GM12891 (cell line): Measurements from ENCODE around the gene SERPINE1.

Experiments
- POLR2A ChIP-seq: IDR thresholded peaks from 2 replicates; pipeline ENCODE4 v1.6.1; 2011; ENCODE audit warnings: low read depth, low read length, control low read depth
- POLR2AphosphoS5 ChIP-seq: IDR thresholded peaks from 2 replicates; pipeline ENCODE4 v1.6.1; 2011; ENCODE audit warnings: low read depth, low read length, control low read depth
- POU2F2 ChIP-seq: IDR thresholded peaks from 2 replicates; pipeline ENCODE4 v1.6.1; 2011; ENCODE audit warnings: low read depth, mild to moderate bottlenecking, control low read depth, low read length, moderate library complexity
- SPI1 ChIP-seq: IDR thresholded peaks from 2 replicates; pipeline ENCODE4 v1.6.1; 2011; ENCODE audit warnings: low read depth, low read length, control low read depth
- TAF1 ChIP-seq: IDR thresholded peaks from 2 replicates; pipeline ENCODE4 v1.6.1; 2011; ENCODE audit warnings: low read depth, low read length, control low read depth

DNA sequence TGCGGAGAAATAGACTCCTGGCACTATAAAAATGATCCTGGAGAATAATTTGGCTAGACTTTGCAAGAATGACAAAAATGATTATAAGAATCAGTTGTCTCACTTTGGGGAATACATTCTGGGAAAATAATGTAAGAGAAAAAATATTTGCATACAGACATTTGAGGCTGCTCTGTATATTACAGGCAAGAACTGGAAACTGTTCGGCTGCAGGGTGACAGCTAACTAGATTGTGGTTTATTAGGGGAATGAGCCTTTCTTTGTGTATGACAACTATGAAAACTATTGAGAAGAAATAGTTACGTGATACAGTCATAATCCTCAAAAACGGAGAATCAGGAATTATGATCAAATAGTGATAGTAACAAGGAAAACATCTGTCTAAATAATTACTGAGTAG, 33.0 kb upstream of the SERPINE1 start:
- no peak for TF ChIP-seq POLR2A
- no peak for TF ChIP-seq POLR2AphosphoS5
- no peak for TF ChIP-seq TAF1
- no peak for TF ChIP-seq POU2F2
- TF ChIP-seq SPI1 = no peak
